HG03571 (cell line): ENCODE measurements around the gene EGFLAM.
"Not testable (repeated sequence)": the region's sequence is repeated elsewhere in the genome, so short reads cannot be mapped to it uniquely, and the experiment has no call there.

ENCODE experiments used
- ATAC-seq: cut with Tn5 transposase; IDR thresholded peaks from one replicate; pipeline ENCODE4 v1.9.1; 2021; ENCODE audit not compliant: unreplicated experiment

The EGFLAM gene

DNA sequence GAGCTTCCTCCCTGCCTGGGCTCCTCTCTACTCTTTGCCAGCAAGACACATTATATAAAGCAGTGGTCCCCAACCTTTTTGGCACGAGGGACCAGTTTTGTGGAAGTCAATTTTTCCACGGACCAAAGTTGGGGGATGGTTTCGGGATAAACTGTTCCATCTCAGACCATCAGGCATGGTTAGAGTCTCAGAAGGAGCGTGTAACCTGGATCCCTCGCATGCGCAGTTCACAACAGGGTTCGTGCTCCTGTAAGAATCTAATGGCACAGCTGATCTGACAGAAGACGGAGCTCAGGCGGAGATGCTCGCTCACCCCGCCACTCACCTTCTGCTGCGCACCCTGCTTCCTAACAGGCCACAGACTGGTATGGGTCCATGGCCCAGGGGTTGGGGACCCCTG is 155.3 kb downstream of the EGFLAM start:
- no peak for ATAC-seq

DNA sequence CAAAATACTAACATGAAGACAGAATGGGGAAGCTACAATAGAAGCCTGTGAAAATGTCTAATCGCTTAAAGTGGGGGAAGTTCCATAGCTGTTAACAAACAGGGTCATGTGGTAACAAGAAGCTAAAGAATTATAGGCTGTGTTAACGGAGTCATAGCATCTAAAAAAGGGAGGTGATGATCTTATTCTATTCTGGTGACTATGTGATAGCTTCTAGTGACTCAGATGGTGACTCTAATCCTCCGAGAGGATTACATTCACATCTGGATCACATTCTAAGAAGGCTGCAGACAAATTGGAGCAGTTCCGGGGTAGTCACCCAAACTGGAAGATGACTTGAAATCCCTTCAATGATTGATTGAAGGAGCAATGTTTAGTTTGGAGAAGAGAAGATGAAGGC is 156.0 kb downstream of the EGFLAM start:
- no peak for ATAC-seq

DNA sequence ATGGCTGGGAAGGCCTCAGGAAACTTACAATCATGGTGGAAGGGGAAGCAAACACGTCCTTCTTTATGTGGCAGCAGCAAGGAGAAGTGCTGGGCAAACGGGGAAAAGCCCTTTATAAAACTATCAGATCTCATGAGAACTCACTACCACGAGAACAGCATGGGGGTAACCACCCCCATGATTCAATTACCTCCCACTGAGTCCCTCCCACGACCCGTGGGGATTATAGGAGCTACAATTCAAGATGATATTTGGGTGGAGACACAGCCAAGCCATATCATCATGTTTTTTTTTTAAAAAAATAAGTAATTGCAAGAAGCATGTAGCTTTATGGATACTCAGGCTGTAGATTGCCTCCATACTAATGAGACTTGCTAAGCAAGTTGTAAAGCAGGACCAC is 157.4 kb downstream of the EGFLAM start:
- ATAC-seq = not testable (repeated sequence)

DNA sequence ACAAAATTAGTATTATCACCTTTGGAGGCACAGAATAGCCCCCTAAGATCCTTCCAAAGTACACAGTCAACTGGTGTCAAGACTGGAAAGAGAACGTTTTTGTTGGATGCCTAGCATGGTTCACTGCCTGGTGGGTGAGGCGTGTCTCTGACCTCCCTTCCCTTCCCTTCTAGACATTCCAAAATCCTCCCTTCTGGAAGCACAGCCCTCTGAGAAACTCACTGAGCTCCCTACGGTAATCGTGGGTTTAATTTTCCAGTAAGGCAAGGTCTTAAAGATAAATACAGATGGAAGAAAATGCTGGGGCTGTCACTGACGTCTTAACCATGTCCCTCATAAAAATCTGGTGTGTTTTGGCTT is 159.3 kb downstream of the EGFLAM start:
- ATAC-seq = no peak

DNA sequence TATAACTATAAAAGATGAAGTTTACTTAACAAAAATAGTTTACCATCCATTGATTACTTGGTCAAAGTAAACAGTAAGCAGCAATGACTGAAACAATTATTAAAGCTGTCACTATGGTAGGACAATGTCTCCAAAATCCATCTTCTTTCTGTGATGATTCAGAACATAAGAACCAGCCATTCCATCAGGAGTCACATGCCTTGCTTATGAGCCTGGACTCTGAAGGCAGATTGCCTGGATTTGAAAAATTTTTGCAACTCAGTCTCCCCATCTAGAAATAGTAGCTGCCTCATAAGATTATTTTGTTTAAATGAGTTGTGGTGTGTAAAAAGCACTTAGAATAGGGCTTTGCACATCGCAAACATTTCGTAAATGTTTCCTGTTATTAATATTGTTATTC is 161.9 kb downstream of the EGFLAM start:
- no peak for ATAC-seq

DNA sequence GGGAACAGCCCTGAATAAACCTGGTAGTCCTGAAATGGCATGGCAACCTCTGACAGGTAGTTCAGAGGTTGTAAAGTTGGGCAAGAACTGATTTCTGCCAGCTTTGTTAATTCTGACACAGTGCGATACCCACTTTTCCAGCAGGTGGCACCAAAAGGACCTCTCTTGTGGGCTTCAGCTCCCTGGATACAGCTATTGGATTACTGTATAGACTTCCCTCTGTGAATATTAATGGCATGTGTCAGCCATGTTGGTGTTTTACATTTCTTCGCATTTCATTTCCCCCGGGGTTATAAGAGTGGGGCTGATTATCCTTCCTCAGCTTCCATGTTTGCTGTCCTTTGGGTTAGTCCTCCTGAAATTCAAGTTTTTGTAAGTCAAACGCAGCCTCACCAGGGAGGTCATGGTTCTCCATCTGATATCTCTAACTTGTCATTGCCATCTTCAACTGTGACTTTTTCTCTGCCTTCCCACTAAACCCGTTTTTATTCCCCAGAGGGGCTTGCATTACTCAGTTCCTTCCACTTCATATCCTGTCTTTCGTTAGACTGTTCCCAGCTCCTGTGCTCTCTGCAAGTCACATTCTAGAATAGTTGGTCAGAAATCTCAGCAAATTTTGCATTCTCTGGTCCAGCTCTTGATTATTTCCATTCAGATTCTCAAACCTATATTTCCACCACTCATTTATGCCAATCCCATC is 162.5 kb downstream of the EGFLAM start:
- no peak for ATAC-seq

DNA sequence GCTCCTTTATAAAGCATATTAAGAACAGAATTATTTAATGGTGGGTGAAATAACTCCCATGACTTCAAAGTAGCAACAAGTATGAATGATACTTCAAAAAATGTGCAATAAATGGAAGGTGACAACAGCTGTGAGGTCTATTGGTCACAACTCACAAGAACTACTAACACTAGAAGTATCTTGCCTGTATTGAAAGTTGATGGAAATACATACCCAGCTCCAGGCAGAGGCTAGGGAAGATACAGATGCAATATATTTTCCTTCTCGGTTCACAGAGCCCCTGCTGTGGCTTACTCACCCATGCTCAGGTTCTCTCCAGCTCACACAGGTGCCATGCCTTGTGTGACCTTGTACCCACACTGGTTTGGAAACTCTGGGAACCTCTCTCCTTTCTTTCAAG is 164.3 kb downstream of the EGFLAM start:
- no peak for ATAC-seq

DNA sequence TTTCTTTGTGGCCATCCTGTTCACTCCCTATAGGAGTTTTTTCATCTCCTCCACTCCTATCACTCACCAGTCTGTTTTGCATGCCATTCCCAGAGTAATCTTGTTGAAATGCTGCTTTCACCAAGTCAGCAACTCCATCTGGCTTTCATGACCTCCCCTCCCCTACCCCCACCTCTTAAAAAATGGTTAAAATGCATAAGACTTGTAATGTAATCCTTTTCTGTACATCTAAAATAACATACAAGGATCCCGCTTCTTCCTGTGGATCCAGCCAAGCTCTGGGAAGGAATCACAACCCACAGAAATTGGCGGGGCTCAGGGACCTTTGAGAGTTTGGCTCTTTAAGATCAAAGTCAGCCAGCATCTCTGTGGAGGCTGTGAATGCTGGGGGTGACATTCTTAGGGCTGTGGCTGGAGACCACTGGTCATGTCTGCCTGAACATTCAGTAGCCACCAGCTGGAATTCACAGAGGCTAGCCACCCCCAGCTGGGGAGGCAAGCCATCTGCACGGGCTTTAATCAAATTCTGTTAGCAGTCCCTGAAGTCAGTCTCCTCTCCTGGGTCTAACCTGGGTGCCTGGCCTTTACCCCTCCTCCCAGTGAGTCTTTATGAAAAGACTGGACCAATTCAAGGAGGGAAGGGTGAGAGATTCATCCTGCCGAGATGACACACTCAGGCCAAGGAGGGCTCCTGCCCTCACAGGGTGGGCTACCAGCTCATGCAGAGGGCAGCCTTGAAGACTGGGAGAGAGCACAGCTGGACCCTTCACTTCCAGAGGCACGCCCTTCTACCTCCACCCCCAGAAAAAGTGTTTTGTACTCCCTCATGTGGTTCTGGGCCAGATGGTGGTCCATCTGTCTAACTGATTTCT is 165.2 kb downstream of the EGFLAM start:
- ATAC-seq = no peak

DNA sequence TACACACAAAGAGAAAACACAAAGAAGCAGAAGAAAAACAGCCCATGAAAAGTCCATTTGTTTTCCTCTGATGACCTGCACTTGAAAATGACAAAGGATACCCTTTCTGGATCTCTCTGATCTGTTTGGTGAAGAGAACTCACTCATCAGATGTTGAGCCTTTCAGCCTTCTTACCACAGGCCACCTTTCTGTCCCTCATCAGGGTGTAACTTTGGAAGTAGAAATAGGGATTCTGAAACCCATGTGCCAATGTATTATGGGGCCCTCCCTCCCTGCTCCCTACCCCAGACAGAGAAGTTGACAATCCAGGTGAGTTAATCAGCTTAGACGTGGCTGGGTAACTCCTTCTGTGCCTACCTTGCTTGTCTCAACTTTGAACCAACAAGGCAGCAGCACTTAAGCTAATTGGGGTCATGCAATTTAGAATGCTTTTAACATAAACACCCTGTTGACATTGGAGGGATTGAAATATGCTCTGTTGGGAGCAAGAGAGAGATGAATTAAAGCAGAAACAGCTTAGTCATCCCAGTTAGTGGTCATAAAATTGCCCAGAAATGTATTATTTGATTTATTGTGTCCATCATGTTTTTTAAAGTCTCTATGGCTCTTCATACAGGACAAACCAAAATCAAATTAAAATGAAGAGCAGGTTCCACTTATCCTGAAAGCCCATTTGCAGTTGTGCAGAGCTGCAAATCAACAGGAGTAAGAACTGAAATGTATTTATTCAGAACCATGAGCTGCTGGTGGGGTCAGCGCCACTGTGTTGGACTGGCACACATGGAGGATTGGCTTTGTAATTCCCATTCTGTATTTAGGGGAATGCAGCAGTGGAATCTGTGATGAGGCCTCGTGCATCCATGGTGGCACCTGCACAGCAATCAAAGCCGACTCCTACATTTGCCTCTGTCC is 166.0 kb downstream of the EGFLAM start:
- ATAC-seq = no peak

- ATAC-seq = no peak
Measured at GRCh38 chr5:38426490-38426889, 168.1 kb downstream of the EGFLAM start.

DNA sequence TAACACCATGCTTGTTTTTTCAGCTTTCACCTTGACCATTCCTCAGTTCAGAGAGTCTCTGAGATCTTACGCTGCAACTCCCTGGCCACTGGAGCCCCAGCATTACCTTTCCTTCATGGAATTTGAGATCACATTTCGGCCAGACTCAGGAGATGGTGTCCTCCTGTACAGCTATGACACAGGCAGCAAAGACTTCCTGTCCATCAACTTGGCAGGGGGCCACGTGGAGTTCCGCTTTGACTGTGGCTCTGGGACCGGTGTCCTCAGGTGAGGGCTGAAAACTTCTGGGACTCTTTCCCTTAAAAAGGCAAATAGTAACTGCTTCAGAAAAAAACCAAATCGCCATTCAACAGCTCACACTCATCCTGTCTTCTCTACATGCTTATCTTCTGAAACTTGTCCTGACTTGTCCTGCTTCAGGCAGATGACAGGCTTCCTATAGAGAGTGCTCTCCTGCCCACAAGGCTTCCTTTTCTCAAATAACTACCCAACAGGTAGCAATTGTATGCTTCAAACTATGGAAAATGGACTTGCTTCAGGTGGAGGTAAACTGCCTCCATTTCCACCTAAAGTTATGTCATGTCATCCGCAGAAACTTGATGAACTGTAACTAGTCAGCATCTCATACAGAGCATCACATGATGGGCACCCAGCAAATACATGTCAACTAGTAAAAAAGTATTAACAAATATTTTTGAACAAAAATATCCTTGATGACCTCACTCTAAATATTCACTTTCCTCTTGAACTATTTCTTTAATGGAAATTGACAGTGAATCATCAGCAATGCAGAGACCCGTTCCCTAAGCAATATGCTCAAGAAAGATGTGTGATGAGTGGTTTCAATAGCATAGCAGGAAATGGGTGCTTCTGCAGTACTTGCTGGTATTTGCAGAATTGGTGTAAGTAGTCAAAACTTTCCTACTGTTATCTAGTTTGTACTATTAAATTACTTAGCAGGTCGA is 168.9 kb downstream of the EGFLAM start:
- ATAC-seq = no peak

GRCh38 chr5:38431242-38431853 is 173.0 kb downstream of the EGFLAM start:
- no peak for ATAC-seq

DNA sequence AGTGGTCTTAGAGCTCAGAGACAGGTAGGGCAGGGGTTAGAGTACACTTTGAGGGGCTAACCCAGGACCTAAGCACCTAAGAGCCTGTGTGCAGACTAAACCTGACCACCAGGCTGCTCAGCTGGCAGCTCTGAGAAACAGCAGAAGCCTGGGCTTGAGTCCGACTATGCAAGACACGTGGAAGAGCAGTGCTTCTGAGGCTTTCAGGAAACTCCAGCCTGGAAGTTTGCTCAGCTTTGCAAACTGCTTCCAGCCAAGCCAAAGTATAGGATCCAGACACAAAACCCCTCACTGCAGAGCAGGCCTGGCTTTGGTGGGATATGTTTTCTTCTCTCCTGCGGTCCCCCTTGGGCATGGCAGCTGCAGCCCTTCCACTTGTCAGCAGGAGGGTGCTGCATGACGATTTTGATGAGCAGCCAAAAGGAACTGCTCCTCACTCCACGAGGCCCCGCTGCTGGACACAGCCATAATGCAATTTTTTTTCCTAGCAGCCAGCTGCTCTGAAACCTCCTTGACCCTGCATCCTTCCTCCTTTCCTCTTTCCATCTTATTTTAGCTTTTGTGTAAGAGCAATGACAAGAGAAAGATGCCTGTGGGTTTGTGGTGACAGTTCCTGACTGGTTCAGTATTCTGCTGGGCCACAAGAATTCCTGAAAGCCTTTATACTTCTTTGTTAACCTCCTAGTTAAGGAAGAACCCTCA is 175.0 kb downstream of the EGFLAM start:
- no peak for ATAC-seq

DNA sequence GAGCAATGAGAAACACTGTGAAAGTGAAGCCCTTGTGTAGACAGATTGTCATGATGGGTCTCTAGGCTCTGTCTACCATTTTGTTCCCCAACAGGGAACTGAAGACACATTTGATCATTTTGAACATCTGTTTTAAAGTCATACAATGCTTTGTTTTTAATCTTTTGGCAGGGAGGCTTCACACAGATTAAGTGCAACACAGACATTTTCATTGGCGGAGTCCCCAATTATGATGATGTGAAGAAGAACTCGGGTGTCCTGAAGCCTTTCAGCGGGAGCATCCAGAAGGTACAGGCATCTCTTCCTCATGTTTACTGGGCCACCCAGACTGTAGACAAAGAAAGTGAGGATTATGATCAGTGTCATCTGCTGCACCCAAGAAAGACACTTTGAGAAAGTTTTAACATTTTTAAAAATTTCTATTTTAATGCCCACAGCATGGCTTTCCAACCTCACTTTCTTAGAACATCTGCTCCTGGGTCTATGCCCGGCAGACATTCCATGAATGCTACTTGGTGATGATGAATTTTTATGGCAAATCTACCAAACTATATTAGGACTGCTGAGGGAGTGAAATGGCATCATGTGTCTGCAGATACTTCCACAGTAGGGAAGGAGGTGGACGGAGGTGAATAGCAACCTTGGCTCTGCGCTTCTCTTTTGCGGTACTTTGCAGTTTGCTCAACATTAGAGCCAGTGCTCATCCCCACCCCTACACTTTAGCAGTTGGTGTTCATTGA is 176.8 kb downstream of the EGFLAM start:
- no peak for ATAC-seq

GRCh38 chr5:38438757-38439156 is 180.4 kb downstream of the EGFLAM start:
- ATAC-seq = no peak

DNA sequence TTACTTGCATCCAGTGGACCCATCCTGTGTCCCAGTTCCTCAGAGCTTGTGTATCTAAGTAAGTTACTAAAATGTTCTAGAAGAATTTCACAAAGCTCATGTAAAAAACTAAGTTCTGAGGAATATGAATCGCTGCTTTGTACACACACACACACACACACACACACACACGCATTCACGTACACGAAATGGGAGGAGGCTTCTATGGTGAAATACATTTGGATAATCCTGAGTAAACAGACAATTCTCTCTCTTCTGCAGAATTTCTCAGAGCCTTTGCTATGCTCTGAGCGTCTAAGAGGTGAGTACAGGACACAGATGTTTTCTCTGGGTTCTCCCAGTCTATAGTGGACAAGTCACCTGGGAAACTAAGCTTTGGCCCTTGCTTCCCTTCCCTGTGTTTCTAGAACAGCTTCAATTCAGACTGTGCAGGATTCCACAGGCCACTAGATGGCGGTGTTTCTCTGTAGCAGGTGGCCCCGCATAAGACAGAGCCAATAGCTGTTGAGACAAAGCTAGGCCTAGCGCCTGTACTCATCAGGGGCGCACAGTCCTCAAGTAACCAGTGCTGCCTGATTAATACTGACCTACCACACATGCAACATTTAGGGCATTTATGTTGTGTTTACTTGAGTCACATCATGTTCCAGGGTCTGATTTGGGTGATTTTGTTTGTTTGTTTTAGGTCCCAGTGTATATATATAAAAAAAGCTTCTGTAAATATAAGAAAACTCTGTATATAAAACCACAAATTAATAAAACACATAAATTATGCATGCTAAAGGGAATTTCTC is 183.3 kb downstream of the EGFLAM start:
- peak; percentile 99 for ATAC-seq

DNA sequence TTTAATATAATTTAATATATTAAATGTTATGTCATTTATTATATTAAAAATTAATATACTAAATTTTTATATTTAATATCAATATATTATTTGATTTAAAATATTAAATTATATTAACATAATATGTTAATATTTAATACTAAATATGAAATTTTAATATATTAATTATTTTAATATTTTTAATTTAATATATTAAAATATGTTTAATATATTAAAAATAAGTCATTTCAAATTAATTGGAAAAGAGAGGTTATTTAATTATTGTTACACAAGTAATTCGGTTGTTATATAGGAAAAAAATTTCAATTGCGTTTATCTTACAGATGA is 183.9 kb downstream of the EGFLAM start:
- ATAC-seq = no peak

DNA sequence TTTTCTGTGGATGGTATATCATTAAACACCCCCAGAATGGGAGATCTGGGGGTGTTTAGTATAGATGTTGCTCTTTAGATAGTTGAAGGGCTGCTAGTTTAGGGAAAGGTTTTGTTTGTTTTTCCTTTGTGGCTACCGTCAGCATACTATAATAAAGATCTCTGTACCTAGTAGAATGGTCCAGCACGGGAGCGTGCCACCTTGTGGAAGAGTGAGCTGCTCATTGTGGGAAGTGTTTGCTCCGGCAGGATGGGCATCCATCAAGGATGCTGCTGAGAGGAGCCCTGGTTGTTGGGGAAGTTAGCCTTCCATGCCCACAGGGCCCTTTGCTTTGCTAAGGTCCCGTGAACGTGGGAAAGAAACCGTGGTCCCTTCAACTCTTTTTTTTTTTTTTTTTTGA is 185.0 kb downstream of the EGFLAM start:
- ATAC-seq = no peak
